ENCODE measurements around the gene TM7SF3.

DNA sequence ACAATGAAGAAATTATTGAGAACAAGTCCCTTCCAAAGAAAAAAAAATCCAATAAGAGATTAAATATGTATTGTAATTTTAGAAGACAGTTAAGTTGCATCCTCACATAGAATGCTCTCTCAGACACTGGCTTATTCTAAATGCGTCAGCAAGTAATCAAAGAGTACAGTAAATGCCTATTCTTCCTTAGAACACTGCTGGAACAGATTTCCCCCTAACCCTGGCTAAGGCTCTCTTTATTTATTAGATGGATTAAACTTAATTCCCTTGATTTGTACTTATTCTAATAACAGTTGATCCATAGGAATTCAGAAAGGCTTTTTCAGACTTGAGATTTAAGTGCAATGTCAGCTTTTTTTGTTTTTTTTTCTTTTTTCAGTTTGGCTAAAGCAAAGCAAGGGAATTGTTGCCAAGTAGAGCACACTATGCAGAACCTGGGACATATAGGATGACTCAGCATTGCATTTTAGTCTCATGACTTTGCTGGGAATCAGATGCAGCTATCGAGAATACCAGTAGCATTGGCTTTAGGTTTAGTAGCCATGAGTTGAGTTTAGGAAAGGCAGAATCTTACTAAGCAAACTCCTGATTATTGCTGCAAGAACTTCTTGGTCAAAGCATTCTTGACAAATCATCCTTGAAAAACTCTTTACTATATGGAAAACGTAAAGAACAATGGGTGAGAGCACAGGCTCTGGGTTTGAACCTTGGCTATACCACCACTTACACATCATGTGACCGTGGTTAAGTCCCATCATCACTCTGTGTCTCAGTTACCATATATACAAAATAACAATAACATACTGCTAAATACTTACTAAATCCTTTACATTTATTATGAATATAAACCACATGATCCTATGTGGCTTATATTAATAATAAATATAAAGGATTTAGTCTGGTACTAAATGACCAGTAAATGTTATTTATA, 34.9 kb upstream of the TM7SF3 start:
- TF ChIP-seq, protein P1, sequence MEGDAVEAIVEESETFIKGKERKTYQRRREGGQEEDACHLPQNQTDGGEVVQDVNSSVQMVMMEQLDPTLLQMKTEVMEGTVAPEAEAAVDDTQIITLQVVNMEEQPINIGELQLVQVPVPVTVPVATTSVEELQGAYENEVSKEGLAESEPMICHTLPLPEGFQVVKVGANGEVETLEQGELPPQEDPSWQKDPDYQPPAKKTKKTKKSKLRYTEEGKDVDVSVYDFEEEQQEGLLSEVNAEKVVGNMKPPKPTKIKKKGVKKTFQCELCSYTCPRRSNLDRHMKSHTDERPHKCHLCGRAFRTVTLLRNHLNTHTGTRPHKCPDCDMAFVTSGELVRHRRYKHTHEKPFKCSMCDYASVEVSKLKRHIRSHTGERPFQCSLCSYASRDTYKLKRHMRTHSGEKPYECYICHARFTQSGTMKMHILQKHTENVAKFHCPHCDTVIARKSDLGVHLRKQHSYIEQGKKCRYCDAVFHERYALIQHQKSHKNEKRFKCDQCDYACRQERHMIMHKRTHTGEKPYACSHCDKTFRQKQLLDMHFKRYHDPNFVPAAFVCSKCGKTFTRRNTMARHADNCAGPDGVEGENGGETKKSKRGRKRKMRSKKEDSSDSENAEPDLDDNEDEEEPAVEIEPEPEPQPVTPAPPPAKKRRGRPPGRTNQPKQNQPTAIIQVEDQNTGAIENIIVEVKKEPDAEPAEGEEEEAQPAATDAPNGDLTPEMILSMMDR (IDR thresholded peaks at IDR 0.05), result no peak
- TF ChIP-seq POLR2A (IDR thresholded peaks at IDR 0.05), result no peak
